ENCODE measurements around the gene NUTM1. TPM values are rescaled to one million over a fixed set of nuclear protein-coding genes. Genes with fewer than 3 reads are reported as not detected.
A peak's percentile ranks its signal among the peaks of the same experiment; 100 is the strongest.

The NUTM1 gene, protein sequence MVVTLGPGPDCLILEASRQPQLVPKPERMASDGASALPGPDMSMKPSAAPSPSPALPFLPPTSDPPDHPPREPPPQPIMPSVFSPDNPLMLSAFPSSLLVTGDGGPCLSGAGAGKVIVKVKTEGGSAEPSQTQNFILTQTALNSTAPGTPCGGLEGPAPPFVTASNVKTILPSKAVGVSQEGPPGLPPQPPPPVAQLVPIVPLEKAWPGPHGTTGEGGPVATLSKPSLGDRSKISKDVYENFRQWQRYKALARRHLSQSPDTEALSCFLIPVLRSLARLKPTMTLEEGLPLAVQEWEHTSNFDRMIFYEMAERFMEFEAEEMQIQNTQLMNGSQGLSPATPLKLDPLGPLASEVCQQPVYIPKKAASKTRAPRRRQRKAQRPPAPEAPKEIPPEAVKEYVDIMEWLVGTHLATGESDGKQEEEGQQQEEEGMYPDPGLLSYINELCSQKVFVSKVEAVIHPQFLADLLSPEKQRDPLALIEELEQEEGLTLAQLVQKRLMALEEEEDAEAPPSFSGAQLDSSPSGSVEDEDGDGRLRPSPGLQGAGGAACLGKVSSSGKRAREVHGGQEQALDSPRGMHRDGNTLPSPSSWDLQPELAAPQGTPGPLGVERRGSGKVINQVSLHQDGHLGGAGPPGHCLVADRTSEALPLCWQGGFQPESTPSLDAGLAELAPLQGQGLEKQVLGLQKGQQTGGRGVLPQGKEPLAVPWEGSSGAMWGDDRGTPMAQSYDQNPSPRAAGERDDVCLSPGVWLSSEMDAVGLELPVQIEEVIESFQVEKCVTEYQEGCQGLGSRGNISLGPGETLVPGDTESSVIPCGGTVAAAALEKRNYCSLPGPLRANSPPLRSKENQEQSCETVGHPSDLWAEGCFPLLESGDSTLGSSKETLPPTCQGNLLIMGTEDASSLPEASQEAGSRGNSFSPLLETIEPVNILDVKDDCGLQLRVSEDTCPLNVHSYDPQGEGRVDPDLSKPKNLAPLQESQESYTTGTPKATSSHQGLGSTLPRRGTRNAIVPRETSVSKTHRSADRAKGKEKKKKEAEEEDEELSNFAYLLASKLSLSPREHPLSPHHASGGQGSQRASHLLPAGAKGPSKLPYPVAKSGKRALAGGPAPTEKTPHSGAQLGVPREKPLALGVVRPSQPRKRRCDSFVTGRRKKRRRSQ
- under 1 TPM in 3 of 10 donors, not detected in 7; 0.03 to 0.07 (median 0.05) TPM for polyA plus RNA-seq (ENCODE audit: insufficient read length in 10 of 10)
- long read RNA-seq, donor 1 = 0 reads
- long read RNA-seq, donor 2 = 0 reads
- long read RNA-seq, donor 3 = 0 reads
- long read RNA-seq, donor 4 = 0 reads
- long read RNA-seq, donor 5 = 0 reads
- long read RNA-seq, donor 6 = 0 reads
- long read RNA-seq, donor 7 = 0 reads
- long read RNA-seq, donor 8 = 0 reads
- long read RNA-seq, donor 9 = 0 reads

DNA sequence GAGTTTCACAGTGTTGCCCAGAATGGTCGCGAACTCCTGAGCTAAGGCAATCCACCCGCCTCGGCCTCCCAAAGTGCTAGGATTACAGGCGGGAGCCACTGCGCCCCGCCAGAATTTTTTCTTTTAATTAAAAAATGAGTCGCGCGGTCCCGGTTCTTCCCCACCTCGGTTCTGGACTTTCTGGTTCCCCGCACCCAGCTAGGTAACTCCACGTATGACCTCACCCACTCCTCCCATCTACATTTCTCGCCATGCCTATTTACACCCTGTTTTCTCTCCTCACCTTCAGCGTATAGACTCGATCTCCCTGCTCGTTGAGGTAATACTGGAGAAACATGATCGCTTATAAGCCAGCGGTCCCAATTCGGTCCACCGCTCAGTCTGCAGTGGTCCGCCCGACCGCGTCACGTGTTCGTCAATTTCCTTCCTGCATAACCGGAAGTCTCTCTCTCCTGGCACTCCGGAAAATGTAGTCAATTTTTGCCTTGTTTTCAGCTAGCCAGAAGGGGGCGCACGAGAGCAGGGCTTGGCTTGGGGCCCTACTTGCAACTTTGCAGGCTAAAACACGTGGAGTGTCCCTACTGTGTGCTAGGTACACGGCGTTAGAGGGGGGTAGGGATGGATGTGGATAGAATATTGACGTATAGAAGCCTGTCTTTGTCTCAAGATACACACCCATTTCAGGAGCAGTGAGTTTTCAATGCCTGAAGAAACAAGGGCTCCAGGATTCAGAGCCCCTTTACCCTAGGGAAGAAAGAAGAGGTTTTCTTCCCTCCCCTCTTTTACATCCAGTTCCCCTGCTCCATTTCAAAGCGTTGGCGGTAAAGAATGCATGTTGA, at the start of gene NUTM1, which contains the start of gene NOP10:
NUTM1 (plus strand) TSS at position 579 of the 839 bp plus-strand sequence. CDS start 382 bp downstream, outside the sequence.
NOP10 (minus strand) TSS at position 400 of the 839 bp plus-strand sequence; CDS start at position 337, 63 bp downstream.
- peak; percentile 90 to 97 (median 94) for DNase-seq

DNA sequence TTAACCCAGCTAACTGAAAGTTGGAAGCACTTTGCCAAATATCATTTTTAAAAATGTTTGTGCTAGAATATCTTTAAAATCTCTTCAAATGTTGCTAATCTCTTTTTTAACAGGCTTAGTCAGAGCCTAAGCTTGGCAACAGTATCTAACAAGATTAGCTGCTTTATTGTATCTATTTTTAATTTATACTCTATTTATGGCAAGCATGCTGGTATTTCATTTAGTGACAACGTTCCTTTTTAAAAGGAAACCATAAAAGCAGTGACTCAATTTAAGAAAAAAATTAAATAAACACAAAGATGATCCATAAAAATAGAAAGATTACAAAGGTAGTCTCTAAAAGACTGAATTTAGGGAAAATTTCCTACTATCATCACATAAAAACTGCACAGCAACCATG, 46.1 kb upstream of the NUTM1 start:
- DNase-seq = no peak

DNA sequence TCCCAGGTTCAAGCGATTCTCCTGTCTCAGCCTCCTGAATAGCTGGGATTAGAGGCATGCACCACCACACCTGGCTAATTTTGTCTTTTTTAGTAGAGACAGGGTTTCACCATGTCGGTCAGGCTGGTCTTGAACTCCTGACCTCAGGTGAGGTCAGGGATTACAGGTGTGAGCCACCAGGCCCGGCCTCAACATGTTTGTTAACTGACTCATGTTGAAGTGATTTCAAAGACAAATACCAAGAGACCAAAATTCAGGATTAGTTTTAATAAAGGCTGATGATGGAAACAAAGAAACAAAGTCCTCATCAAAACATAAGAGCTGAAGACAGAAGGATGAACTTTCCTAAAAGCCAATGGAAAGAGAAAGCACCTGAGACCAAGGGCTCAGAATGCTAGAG, 42.1 kb upstream of the NUTM1 start:
- no peak for DNase-seq

DNA sequence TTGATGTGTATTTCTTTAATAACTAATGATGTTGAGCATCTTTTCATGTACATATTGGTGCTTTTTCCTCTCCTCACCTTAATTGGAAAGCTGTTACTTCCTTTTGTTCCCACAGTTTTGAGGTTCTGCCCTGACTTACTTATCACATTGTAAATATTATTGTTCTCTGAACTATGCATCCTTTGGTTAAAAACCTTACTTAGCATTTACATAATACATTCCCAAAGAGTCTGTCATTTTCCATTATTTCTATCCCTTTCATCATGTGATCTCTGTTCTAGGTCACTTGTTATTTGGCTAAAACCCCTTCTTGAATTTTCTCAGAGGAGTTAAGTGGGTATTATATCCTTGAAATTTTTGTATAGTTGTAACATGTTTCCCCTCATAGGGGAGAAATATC, 38.5 kb upstream of the NUTM1 start:
- DNase-seq = peak in 1 of 3 donors; percentile 10

DNA sequence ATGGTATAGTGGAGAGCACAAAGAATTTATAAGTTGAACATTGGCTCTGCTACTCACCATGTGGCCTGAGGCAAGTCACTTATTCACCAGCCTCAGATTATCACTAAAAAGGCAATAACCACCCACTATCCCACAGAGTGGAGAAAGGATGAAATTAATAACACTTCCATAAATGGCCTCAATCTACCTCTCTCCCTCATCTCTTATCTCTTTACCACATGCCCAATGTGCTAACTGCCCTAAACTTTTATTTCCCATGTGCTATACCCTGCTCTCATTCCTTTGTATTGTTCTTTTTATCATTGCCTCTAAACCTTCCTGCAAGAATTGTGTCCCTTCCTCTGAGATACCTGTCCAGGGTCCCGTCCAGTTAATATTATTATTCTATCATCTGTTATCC, 31.6 kb upstream of the NUTM1 start:
- no peak for DNase-seq

DNA sequence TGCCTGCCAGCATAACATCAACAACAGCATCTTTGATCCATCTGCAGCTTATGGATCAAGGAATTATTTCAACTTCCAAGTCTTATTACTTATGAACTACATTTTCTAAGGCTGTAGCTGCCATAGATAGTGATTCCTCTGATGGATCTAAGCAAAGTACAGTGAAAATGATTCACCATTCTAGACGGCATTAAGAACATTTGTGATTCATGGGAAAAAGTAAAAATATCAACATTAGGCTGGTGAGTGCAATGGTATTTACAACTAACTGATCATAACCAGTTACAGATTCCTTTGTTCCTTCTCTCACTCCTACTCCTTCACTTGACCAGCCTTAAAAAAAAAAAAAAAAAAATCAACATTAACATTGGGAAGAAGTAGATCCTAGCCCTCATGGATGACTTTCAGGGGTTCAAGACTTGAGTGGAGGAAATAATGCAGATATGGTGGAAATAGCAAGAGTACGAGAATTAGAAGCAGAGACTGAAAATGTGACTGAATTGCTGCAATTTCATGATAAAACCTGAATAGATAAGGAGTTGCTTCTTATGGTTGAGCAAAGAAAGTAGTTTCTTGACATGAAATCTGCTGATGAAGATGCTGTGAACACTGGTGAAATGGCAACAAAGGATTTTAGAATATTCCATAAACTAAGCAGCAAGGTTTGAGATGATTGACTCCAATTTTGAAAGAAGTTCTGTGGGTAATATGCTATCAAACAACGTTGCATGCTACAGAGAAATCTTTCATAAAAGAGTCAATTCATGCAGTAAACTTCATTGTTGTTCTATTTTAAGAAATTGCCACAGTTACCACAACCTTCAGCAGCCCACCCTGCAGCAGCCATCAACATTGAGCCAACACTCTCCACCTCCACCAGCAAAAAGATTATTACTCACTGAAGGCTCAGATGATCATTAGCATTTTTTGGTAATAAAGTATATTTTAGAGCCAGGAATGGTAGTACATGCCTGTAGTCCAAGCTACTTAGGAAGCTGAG, 28.3 kb upstream of the NUTM1 start:
- DNase-seq = no peak

DNA sequence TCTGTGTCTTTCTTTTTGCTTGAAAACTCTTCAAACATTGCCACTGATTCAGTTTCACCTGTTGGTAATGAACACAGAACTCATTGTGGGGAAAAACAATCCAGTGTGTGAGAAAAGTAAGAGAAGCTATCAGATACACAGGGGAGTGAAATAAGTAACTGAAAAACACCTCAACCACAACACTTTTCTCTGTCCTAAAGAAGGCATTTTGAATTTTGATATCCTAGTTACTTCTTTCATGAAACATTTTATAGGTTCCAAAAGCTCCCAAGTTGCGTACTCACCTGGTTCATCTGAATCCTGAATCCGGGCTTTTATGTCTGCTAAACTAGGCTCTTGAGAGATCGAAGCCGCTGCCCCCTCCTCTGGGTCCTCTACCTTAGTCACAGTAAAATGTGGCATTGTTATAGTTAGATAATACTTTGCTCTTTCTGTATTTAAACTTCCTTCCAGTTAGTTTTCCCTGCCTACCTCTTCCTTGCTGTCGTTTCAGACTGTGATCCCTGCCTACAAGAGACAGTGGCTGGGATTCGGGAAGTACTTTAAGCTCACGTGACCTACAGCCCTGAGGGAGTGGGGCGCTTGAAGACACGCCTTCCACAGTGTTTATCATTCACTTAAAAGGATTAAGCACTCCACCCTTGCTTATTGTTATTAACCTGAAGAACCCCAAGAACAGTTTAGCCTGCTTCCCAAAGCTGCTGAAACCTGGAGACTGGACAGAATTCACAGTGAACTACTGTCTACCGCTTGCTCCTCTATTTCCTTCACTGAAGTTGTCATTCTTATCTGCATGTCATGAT, 24.6 kb upstream of the NUTM1 start:
- DNase-seq = peak; percentile 45 to 75 (median 54)

DNA sequence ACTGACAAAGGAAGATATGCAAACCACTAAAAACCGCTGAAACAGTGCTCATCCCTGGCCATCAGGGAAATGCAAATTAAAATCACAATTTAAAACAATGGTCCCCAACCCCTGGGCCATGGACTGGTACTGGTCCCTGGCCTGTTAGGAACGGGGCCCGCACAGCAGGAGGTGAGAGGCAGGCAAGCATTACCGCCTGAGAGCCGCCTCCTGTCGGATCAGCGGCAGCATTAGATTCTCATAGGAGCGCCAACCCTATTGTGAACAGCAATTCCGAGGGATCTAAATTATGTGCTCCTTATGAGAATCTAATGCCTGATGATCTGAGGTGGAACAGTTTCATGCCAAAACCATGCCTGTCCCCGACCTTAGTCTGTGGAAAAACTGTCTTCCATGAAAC, 19.9 kb upstream of the NUTM1 start:
- no peak for DNase-seq

DNA sequence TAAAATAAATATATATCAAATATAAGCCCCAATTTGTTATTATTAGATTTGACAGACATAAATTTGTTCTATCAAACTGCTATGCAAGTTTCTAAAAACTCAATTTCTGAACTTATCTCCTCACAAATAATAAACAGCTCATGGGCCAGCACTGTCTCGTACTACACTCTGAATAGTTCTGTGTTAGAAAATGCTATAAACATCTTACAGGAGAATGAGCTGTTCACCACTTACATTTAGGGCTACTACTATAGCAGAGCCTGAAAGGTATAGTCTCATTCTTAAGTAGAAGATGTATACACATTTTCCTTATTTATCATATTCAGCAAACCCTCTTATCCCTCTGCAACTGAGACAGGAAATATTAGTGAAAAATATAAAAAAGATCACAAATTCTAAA, 18.2 kb upstream of the NUTM1 start:
- no peak for DNase-seq

DNA sequence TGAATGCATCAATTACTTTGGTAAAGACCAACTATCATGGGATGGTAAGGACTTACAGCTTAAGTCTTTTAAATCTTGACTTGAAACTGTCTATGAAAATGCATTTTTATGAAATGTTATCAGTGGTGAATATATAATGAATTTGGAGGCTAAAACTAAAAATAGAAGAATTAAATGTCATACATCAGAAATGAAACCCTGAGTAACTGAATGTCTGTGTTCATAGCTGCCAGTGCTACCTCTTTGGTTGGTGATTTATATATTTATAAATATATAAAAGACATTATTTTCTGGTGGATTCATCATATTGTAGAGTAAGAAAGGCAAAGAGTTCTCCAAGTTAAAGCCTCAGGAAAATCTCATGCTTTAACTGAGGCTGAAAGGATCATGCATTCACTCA, 17.7 kb upstream of the NUTM1 start:
- DNase-seq = no peak

DNA sequence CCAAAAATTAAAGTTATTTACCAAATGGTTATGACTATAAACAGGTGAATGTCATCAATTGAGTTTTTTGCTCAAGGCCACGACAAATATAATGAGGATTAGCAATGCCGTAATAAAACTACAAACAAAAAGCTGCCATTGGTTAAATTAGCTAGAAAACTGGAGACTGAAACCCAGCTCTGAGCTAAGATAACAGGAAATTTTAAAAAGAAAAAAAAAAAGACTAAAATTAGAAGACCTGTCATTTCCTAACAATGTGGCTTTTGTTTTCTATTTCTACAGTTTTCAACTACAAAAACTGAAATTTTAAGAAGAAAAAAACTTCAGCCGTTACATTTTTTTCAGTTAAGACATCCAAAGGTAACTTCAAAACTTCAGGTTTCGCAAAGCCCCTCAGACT, 15.2 kb upstream of the NUTM1 start:
- no peak for DNase-seq

DNA sequence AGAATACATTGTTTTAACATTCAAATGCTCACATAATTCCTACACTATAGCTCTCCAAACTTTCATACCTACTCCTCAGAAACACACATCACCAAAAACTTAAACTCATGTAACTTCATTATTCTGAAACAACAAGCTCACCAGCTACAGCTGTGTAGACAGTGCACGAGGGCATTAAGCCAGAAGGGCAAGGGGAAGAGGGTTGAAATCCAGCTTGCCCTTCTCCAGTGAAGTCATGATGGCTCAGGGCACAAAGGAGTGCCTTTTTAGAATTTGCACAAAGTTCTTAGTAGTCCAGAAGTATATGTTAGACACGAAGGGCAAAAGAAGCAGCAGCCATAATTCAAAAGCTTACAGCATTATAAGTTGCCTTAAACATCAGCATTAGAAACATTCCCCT, 14.1 kb upstream of the NUTM1 start:
- no peak for DNase-seq

DNA sequence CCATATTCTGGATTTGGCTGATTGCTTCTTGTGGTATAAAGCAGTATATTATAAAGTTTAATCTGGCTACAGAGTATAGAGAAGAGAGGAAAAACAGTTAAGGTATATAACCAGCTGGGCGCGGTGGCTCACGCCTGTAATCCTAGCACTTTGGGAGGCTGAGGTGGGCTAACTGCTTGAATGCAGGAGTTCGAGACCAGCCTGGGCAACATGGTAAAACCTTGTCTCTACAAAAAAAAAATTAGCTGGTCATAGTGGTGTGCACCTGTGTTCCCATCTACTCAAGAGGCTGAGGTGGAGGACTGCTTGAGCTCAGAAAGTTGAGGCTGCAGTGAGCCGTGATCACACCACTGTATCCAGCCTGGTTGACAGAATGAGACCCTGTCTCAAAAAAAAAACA, 12.8 kb upstream of the NUTM1 start:
- no peak for DNase-seq

DNA sequence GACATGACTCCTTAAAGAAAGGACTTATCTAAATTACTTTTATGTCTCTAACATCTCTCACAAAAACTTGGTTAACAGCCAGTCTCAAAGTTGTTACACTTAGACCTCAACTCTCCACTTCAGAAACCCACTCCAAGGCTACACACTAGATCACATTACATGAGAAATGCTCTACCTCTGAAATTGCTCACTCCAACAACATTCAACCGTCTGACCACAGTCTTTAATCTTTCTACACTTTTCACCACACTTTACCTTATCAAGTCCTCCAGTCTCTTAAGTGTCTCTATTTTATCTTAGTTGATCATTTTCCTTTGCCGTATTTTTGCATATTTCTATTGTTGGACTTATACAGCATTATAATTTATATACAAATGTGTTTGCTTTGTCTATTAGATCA, 11.3 kb upstream of the NUTM1 start:
- DNase-seq = no peak

DNA sequence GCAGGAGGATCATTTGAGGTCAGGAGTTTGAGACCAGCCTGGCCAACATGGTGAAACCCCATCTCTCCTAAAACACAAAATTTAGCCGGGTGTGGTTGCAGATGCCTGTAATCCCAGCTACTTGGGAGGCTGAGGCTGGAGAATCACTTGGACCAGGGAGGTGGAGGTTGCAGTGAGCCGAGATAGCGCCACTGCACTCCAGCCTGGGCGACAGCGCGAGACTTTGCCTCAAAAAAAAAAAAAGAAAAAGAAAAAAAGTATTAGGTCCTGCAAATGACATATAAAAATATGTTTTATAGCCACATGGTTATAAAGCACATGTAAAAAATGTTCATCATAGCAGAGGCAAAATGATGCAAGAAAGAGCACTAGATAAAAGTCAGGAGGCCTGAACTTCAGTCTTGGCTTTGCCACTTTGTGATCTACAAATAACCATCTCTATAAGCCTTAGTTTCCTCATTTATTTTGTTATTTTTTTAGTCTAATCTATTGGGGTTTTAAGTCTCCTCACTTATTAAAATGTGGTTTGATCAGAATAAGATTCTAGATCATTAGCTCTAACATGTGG, 10.5 kb upstream of the NUTM1 start:
- DNase-seq = no peak

DNA sequence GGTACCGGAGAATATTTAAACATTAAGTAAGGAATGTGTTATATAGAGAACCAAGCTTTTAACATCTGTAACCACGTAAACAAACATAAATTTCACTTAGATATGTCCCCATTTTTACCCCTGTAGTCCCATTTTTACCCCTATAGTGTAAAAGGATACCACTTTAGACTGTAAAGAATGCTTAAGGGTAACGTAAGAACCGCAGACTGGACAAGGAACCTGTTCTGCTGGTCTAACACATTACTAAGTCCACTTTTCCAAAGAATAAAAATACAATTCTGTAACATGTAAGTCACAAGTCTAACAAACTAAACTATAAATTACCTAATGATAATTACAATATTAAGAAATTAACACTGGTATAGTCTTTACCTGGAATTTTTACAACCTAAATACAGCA, 8.4 kb upstream of the NUTM1 start:
- no peak for DNase-seq

DNA sequence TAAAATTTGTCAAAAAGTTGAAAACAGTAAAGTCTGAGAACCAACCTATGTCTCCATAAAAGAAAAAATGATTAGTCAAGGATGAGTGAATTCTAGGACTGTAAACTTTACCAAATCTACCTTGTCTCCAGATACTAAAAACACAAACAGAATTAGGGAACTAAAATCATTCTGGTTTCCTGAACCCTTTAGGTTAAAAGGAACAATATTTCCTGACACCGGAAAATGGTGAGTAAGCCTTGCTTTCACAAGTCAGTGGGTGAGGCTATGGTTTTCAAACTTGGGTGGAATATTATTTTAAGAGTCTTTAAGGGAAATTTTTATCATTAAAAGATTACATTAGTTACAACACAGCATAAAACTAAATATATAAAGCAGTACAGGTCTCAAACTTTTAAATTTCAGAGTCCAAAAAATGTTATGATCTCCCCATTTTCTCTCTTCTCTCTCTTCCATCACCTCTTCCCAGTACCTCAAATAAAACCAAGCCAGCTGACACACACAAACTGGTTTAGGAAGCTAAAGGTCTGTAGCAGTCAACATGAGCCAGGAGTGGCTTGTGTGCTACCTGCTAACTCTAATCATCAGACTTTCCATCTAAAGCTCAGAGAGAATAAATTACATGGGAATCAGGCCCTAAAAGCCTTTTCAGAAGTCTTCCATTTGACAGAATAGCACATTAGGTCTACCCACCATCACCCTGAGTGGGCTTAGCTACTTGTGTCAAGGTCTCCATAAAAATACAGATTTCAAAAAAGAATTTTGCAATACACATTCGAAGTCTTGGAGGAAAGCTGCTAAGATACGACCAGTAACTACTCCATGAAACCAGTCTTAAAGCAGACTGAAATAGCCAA, 7.7 kb upstream of the NUTM1 start:
- no peak for DNase-seq
